Measurements from ENCODE around the gene ANTXR1.

- no peak for TF ChIP-seq CTCF (IDR thresholded peaks at IDR 0.05)
- no peak for TF ChIP-seq EP300 (IDR thresholded peaks at IDR 0.05)
- TF ChIP-seq POLR2A (IDR thresholded peaks at IDR 0.05), result no peak
- no peak for TF ChIP-seq POLR2AphosphoS5 (IDR thresholded peaks at IDR 0.05)
These were observed 163.1 kb downstream of the ANTXR1 start for GRCh38 chr2:69175790-69176715.

Measured in gastroesophageal sphincter (tissue), 3 donors.